Measurements from ENCODE around the gene SLC38A3.

The SLC38A3 gene

DNA sequence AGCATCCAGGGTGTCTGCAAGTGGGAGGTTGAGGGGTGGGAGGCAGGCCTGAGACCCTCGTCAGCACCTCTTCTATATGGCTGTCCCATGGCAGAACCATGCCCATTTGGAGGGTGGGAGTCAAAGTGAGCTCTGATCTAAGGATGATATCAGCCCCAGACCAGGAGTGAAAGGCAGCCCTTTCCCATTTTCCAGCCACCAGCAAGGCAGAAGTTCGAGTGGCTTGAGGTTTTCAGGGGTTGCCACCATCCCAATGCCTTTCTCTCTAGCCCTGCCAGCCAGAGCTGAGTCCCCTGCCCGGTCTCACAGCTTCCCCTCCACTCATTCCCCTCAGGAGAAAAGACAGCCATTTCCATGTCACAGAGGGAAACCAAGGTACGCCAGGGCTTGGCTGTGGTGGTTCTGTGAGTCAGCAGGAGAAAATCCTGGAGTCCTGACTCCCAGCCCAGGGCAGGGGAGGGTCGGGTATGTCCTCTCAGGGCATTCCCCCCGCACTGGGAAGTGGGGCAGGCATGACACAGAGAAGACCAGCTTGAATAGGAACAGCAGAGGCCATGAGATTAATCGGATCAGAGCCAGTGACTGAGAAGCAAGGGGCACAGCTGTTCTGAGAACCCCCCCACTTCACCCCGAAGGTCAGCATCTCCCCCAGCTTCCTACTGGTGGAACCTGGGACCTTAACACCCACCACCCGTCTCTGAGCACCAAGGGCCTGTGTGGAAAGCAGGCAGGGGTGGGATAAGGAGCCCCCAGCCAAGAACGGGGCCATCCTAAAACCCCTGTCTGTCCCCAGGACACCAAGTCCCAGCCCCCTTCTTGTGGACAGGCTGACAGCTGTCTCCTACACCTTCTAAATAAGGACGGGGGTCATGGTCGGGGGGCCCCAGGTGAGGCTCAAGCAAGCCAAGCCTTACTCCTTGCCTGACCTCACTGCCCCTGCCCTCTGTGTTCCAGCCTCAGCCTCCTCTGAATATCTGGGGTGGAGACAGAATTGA lies 965 bp upstream of the SLC38A3 start:
- no peak overlapping the region for H3K4me3 ChIP-seq (ENCODE audit: low read length)

DNA sequence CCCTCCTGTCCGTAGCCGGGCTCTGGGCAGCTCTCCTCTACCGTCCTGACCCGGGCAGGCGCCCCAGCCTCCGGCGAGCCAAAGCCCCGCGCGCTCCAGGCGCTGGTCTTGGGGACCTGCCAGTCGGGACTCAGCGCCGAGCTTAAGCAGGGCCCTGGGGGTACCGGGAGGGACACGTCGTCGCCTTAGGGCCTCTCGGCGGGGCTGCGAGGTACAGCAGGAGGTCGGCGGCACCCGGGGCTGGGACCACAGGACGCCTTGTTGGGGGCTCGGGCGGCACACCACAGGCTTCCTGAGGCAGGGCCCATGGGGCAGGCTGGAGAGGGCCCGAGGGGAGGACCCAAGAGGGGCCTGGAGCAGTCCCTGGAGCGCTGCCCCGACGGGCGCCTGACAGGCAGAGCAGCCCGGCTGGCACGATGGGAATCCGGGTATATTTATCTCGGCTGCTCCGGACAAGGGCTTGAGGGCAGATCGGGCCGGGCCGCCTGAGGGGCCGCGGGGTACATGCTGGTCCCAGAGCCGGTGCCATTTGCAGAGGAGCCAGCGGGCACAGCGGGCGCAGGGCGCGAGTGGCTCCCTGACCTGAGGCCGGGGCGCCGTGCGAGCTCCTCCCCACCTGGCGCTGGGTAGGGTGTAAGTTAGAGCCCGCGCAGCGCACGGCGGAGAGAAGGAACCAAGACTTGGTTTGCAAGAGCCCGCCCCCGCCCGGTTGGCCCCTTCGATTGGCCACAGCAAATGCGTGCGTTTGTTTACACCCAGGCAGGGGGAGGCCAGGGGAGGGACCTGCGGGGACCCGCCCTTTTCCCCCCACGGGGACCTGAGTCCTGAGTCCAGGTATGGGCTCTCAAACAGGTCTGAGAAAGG lies 574 bp downstream of the SLC38A3 start:
- DNase-seq (ENCODE audit: low read depth), result no peak
- TF ChIP-seq, protein P1, sequence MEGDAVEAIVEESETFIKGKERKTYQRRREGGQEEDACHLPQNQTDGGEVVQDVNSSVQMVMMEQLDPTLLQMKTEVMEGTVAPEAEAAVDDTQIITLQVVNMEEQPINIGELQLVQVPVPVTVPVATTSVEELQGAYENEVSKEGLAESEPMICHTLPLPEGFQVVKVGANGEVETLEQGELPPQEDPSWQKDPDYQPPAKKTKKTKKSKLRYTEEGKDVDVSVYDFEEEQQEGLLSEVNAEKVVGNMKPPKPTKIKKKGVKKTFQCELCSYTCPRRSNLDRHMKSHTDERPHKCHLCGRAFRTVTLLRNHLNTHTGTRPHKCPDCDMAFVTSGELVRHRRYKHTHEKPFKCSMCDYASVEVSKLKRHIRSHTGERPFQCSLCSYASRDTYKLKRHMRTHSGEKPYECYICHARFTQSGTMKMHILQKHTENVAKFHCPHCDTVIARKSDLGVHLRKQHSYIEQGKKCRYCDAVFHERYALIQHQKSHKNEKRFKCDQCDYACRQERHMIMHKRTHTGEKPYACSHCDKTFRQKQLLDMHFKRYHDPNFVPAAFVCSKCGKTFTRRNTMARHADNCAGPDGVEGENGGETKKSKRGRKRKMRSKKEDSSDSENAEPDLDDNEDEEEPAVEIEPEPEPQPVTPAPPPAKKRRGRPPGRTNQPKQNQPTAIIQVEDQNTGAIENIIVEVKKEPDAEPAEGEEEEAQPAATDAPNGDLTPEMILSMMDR (conservative IDR thresholded peaks at IDR 0.05; ENCODE audit: low read depth, low read length), result no peak
- peak overlapping the region; percentile 53 for H3K4me3 ChIP-seq (ENCODE audit: low read length)

More for the DNA sequence above, 965 bp upstream of the SLC38A3 start:
- no peak for DNase-seq (ENCODE audit: low read depth)
- TF ChIP-seq, protein P1 (conservative IDR thresholded peaks at IDR 0.05; ENCODE audit: low read depth, low read length), result no peak

DNA sequence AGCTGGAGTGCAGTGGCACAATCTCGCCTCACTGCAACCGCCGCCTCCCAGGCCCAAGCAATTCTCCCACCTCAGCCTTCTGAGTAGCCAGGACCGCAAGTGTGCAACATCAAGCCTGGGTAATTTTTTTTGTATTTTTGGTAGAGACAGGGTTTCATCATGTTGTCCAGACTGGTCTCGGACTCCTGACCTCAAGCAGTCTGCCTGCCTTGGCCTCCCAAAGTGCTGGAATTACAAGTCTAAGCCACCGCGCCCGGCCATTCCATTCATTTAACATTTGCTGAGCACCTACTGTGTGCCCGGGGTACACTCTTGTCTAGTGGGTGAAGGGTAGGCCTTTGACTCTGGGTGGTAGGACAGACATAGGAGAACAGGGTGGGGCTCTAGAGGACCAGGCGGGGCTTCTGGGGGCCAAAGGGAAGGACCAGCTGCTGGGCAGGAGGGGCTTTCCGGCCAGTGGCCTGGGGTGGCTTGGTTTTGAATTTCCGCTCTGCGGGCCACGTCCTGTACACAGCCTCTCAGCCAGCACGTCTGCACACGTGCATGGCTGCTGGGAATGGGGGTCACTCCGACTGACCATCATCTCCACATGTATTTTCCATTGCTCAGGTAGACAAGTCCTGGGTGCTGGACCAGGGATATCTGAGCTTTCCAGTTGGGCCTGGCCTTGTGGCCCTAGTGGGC lies 2.4 kb downstream of the SLC38A3 start:
- no peak overlapping the region for H3K4me3 ChIP-seq (ENCODE audit: low read length)
- TF ChIP-seq, protein P1 (conservative IDR thresholded peaks at IDR 0.05; ENCODE audit: low read depth, low read length), result no peak
- DNase-seq (ENCODE audit: low read depth), result no peak

DNA sequence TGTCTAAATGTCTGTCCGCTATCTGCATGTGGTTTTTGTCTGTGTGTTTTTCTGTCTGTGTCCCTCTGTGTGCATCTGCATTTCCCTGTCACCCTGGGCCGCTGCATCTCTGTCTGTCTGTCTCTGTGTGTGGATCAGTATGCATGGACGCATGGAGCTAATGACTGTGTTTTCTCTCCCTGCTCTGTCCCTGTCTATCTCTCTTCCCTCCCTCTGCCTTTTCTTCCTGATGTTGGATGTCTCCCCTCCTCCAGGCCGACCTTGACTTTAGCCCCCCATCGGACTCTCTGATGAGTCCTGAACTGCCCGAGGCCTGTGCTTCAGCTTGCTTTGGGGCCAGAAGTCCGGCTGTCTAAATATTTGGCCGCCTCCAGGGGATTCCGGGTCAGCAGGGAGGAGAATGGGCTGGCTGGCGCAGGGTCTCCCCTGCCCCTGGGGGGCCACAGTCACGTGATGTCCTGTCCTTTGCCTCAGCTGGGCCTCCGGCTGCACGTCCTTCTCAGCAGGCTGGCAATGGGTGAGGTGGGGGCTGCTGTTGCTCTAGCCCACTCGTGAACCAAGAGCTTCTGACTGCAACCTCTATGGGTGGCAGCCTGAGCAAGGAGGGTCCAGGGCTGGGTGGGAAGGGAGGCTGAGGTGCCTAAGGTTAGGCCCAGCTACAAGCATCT lies 3.7 kb downstream of the SLC38A3 start:
- DNase-seq (ENCODE audit: low read depth), result no peak
- no peak overlapping the region for H3K4me3 ChIP-seq (ENCODE audit: low read length)
- TF ChIP-seq, protein P1 (conservative IDR thresholded peaks at IDR 0.05; ENCODE audit: low read depth, low read length), result no peak

DNA sequence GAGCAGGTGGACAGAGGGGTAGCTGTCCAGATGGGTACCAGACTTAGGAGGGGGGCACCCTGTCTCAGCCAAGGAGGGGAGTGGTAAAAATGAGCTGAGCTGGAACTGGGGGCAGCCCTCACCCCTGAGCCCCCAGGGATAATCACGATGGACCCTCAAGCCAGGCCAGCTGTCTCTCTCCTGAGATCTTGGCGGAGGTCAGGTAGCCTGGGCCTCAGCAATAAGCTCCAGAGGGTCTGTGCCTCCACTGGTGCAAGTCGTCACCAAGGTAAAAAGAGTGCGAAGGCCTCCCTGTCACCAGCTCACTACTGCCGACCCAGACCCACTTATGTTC lies 5.1 kb downstream of the SLC38A3 start:
- no peak for DNase-seq (ENCODE audit: low read depth)
- H3K4me3 ChIP-seq (ENCODE audit: low read length), result no peak overlapping the region
- TF ChIP-seq, protein P1 (conservative IDR thresholded peaks at IDR 0.05; ENCODE audit: low read depth, low read length), result no peak
